GM12878 (cell line): ENCODE data around the gene VLDLR. TPM values are rescaled to one million over a fixed set of nuclear protein-coding genes. Genes with fewer than 3 reads are reported as not detected.

ENCODE experiments used
- ATAC-seq: fragments of 200-7000 bp; cut with Tn5 transposase; 3 replicates; pipeline ENCODE4 v1.9.1; 2020; ENCODE audit warnings: mild to moderate bottlenecking, moderate library complexity
- BruUV-seq: library from RNA; stranded (reverse); fragments of 400-500 nt; replicated peaks from 2 replicates; lab custom pipeline; 2021; lab: Mats Ljungman, UMichigan
- CTCF ChIA-PET: fragments of 300-600 bp; sonication (Branson Sonifier 250); formaldehyde crosslinking; extraction: SDS; loops from one replicate; lab custom pipeline; 2021; ENCODE audit warnings: inconsistent platforms; lab: Yijun Ruan, JAX
- POLR2A ChIA-PET: fragments of 350-600 bp; formaldehyde crosslinking; extraction: SDS; loops from one replicate; lab custom pipeline; 2021; ENCODE audit warnings: inconsistent platforms; lab: Charles Lee
- RAD21 ChIA-PET: fragments of 300-600 bp; sonication (Branson Sonifier 250); formaldehyde crosslinking; loops from one replicate; lab custom pipeline; 2023; ENCODE audit warnings: antibody characterized with exemption; ENCODE audit not compliant: unreplicated experiment; lab: Charles Lee
- SMC1A ChIA-PET: fragments of 300-600 bp; sonication (Branson Sonifier 250); formaldehyde crosslinking; loops from one replicate; lab custom pipeline; 2023; ENCODE audit not compliant: unreplicated experiment, uncharacterized antibody; lab: Charles Lee
- DNase-seq: peaks from one replicate; pipeline ENCODE4 v3.0.0-alpha.2; 2011; ENCODE audit warnings: low read depth, low spot score
- FAIRE-seq: peaks from 3 replicates; lab custom pipeline; 2011; peaks lifted over from hg19 to GRCh38; lab: Jason Lieb, UNC
- H2AFZ ChIP-seq: 2 replicates; pipeline ENCODE4 v1.6.0; 2011; ENCODE audit warnings: low read depth, low read length, control low read depth; ENCODE audit not compliant: control insufficient read depth
- H3K27ac ChIP-seq: 2 replicates; pipeline ENCODE4 v1.5.1; 2011; ENCODE audit warnings: control low read depth; ENCODE audit not compliant: control insufficient read depth, insufficient read depth
- H3K27me3 ChIP-seq, 2 experiments: replicated peaks in 1 of 2; 2 replicates each; pipeline versions ENCODE4 v1.6.0 to v1.6.1; 2011; ENCODE audit warnings: low read length in 1 of 2; ENCODE audit not compliant: control insufficient read depth in 2 of 2, insufficient read depth in 2 of 2
- H3K36me3 ChIP-seq, 2 experiments: 2 replicates each; pipeline ENCODE4 v1.5.1; 2011; ENCODE audit warnings: low read length in 1 of 2; ENCODE audit not compliant: control insufficient read depth in 2 of 2, insufficient read depth in 2 of 2
- H3K4me1 ChIP-seq: 2 replicates; pipeline ENCODE4 v1.6.1; 2011; ENCODE audit warnings: mild to moderate bottlenecking, low read length, moderate library complexity, mixed read lengths; ENCODE audit not compliant: control insufficient read depth, insufficient read depth
- H3K4me2 ChIP-seq: 2 replicates; pipeline ENCODE4 v1.6.0; 2011; ENCODE audit warnings: control low read depth; ENCODE audit not compliant: control insufficient read depth, insufficient read depth
- H3K4me3 ChIP-seq: fragments of 200-600 bp; sonication (generic); 2 replicates; pipeline ENCODE4 v1.5.1; 2016
- H3K79me2 ChIP-seq: 2 replicates; pipeline ENCODE4 v1.6.0; 2011; ENCODE audit warnings: low read length; ENCODE audit not compliant: control insufficient read depth, insufficient read depth
- H3K9ac ChIP-seq: 2 replicates; pipeline ENCODE4 v1.8.0; 2011; ENCODE audit warnings: low read length, control low read depth, mixed read lengths; ENCODE audit not compliant: control insufficient read depth, insufficient read depth
- H3K9me3 ChIP-seq: replicated peaks from 3 replicates; pipeline ENCODE4 v1.5.1; 2011; ENCODE audit warnings: mild to moderate bottlenecking, low read length; ENCODE audit not compliant: control insufficient read depth, insufficient read depth
- H4K20me1 ChIP-seq: 2 replicates; pipeline ENCODE4 v1.6.0; 2011; ENCODE audit not compliant: control insufficient read depth, insufficient read depth
- ATF2 ChIP-seq: IDR thresholded peaks from 2 replicates; pipeline ENCODE4 v1.6.1; 2012; ENCODE audit warnings: low read length, inconsistent platforms
- BACH1 ChIP-seq: fragments of 450-650 bp; IDR thresholded peaks from 2 replicates; pipeline ENCODE4 v1.6.1; 2017; ENCODE audit warnings: mild to moderate bottlenecking, borderline replicate concordance
- CEBPZ ChIP-seq: fragments of 150-350 bp; IDR thresholded peaks from 2 replicates; pipeline ENCODE4 v1.6.1; 2016; ENCODE audit warnings: low read depth, low read length
- CHD2 ChIP-seq: IDR thresholded peaks from 2 replicates; pipeline ENCODE4 v1.6.1; 2011; ENCODE audit warnings: low read depth, low read length, improper control_type of control experiment, borderline replicate concordance
- CREB1 ChIP-seq: IDR thresholded peaks from 2 replicates; pipeline ENCODE4 v1.6.1; 2012; ENCODE audit warnings: low read depth, mild to moderate bottlenecking, inconsistent platforms
- CREM ChIP-seq: IDR thresholded peaks from 2 replicates; pipeline ENCODE4 v1.6.1; 2014; ENCODE audit warnings: antibody characterized with exemption, low read depth
- EED ChIP-seq: sonication (generic); IDR thresholded peaks from 2 replicates; pipeline ENCODE4 v1.6.1; 2016; ENCODE audit warnings: antibody characterized with exemption, low read depth
- FOS ChIP-seq: IDR thresholded peaks from 3 replicates; pipeline ENCODE4 v1.6.1; 2011; ENCODE audit warnings: borderline replicate concordance; ENCODE audit not compliant: insufficient read length; ENCODE audit errors: extremely low read depth
- FOXM1 ChIP-seq: IDR thresholded peaks from 2 replicates; pipeline ENCODE4 v1.6.1; 2012; ENCODE audit warnings: low read depth, mild to moderate bottlenecking, inconsistent platforms, low read length, moderate library complexity
- HCFC1 ChIP-seq: fragments of 150-350 bp; IDR thresholded peaks from 2 replicates; pipeline ENCODE4 v1.6.1; 2014; ENCODE audit warnings: low read length
- JUNB ChIP-seq: IDR thresholded peaks from 2 replicates; pipeline ENCODE4 v1.6.1; 2016; ENCODE audit warnings: antibody characterized with exemption, mild to moderate bottlenecking
- NBN ChIP-seq: fragments of 450-650 bp; IDR thresholded peaks from 2 replicates; pipeline ENCODE4 v1.6.1; 2016
- POLR2AphosphoS2 ChIP-seq: IDR thresholded peaks from 2 replicates; pipeline ENCODE4 v1.6.1; 2011; ENCODE audit warnings: low read depth, mild to moderate bottlenecking, low read length, improper control_type of control experiment, moderate library complexity
- SIX5 ChIP-seq: IDR thresholded peaks from 2 replicates; pipeline ENCODE4 v1.6.1; 2011; ENCODE audit warnings: mild to moderate bottlenecking, low read depth, low read length, moderate library complexity; ENCODE audit not compliant: severe bottlenecking
- SMARCA5 ChIP-seq: fragments of 450-650 bp; IDR thresholded peaks from 2 replicates; pipeline ENCODE4 v1.6.1; 2017; ENCODE audit warnings: mild to moderate bottlenecking
- SPI1 ChIP-seq: IDR thresholded peaks from 2 replicates; pipeline ENCODE4 v1.6.1; 2011; ENCODE audit warnings: low read depth, mild to moderate bottlenecking, low read length, moderate library complexity, borderline replicate concordance; ENCODE audit not compliant: insufficient read depth
- SREBF2 ChIP-seq: IDR thresholded peaks from 2 replicates; pipeline ENCODE4 v1.6.1; 2012; ENCODE audit warnings: mild to moderate bottlenecking, low read length
- SUPT20H ChIP-seq: IDR thresholded peaks from 2 replicates; pipeline ENCODE4 v1.6.1; 2011; ENCODE audit warnings: low read depth, mild to moderate bottlenecking, low read length, moderate library complexity, borderline replicate concordance; ENCODE audit not compliant: control insufficient read depth
- ZBTB33 ChIP-seq: fragments of 450-650 bp; IDR thresholded peaks from 2 replicates; pipeline ENCODE4 v1.6.1; 2017; ENCODE audit warnings: mild to moderate bottlenecking
- ZNF217 ChIP-seq: fragments of 450-650 bp; IDR thresholded peaks from 2 replicates; pipeline ENCODE4 v1.6.1; 2017; ENCODE audit warnings: antibody characterized with exemption, mild to moderate bottlenecking
- ZSCAN29 ChIP-seq: fragments of 450-650 bp; IDR thresholded peaks from 2 replicates; pipeline ENCODE4 v1.6.1; 2017; ENCODE audit warnings: mild to moderate bottlenecking, moderate library complexity
- WGBS: methylation state at CpG from one replicate; pipeline ENCODE4 v1.1.6; 2016; ENCODE audit warnings: low lambda C conversion rate; ENCODE audit not compliant: insufficient replicate concordance, insufficient coverage; ENCODE audit errors: missing lambda C conversion rate; 5-methylcytosine and 5-hydroxymethylcytosine counted together
- in situ Hi-C: fragments of 300-500 bp; cut with MboI; formaldehyde crosslinking; loops from 9 replicates; pipeline ENCODE4 v1.14.3; 2018; ENCODE audit warnings: mixed read lengths
- intact Hi-C: fragments of 100-400 bp; cut with micrococcal nuclease; formaldehyde crosslinking; loops from one replicate; pipeline ENCODE4 v1.14.2; 2022; ENCODE audit not compliant: unreplicated experiment
- polyA plus RNA-seq, 11 experiments: library from polyadenylated mRNA; depleted of rRNA in 4 of 11; unstranded in 6 of 11; stranded (reverse) in 5 of 11; fragments of >200 nt; fragmentation: Nextera tagmentation in 4 of 11; fragmentation: Illumina TruSeq in 1 of 11; extraction: Ambion mirVana in 4 of 11; extraction: Trizol in 1 of 11; gene quantifications; 1 replicate in 1 of 11; 2 replicates in 10 of 11; pipeline versions ENCODE4 v1.2.1 to v1.2.3, GENCODE V29; 2011 to 2016; ENCODE audit warnings: inconsistent platforms in 2 of 11, missing spikeins in 2 of 11, low read depth in 1 of 11
- total RNA-seq, 4 experiments: library from RNA; depleted of rRNA in 3 of 4; stranded (reverse); fragments of >200 nt in 3 of 4; fragmentation: Illumina TruSeq in 1 of 4; extraction: Trizol in 1 of 4; gene quantifications; 2 replicates each; pipeline versions ENCODE4 v1.2.1 to v1.2.3, GENCODE V29; 2013 to 2021

Gene VLDLR
- total and polyA plus RNA-seq, 10 of the 15 experiments (the other 5 are each of a cell fraction or from before 2014, with no cell fraction given): 0.14 to 5.9 (median 0.57) TPM

GRCh38 chr9:2605246-2605645 lies 16.3 kb upstream of the VLDLR start (continued):
- no peak for TF ChIP-seq CHD2
- no peak for TF ChIP-seq SMARCA5
- no peak for TF ChIP-seq CREM
- no peak for TF ChIP-seq BACH1
- no peak for TF ChIP-seq ZNF217
- no peak for TF ChIP-seq CEBPZ
- TF ChIP-seq SPI1: no peak
- no peak for TF ChIP-seq HCFC1
- TF ChIP-seq SIX5: no peak
- TF ChIP-seq POLR2AphosphoS2: no peak
- no peak for TF ChIP-seq SREBF2

GRCh38 chr9:2608276-2608675 lies 13.3 kb upstream of the VLDLR start:
- Histone ChIP-seq H2AFZ (no peak overlapping the region), H3K79me2 (no peaks in the 10 kb centered on the region), H4K20me1 (no peaks in the 10 kb centered on the region), H3K4me3 (no peak overlapping the region), H3K4me1 (no peaks in the 10 kb centered on the region), H3K36me3 (no peaks in the 10 kb centered on the region), H3K27ac (no peak overlapping the region), H3K9ac (no peak overlapping the region), H3K9me3 (no peaks in the 10 kb centered on the region), H3K4me2 (no peak overlapping the region), H3K27me3 (no peaks in the 10 kb centered on the region; a peak in 1 of 4 replicates)
- ChIA-PET CTCF (no interaction called here), RAD21 (no interaction called here), POLR2A (interaction anchor here (1.0 kb wide), 1 partner anchor 8 kb away, joined by 3 read pairs; no protein-coding TSS in a partner anchor), SMC1A (no interaction called here)
- 21% methylated on average over 2 of the region's 2 CpGs for WGBS
- BruUV-seq: no TSS peak
- intact Hi-C loops (no loop called here), in situ Hi-C loops (no loop called here)
- DNase-seq (no peak), FAIRE-seq (no peak), ATAC-seq (no peak)
- TF ChIP-seq ZSCAN29 (no peak), CREB1 (no peak), JUNB (no peak), SUPT20H (no peak), NBN (no peak), FOS (no peak), ATF2 (no peak), SREBF2 (no peak), FOXM1 (no peak), EED (no peak), ZBTB33 (no peak)
